Fibroblast of skin of abdomen (primary cell): ENCODE results near the gene XPNPEP2.
A peak's percentile ranks its signal among the peaks of the same experiment; 100 is the strongest.

Source experiments
- DNase-seq: peaks from one replicate; pipeline ENCODE4 v3.0.0-alpha.2; 2013

XPNPEP2 gene

GRCh38 chrX:129754056-129755024, 15.6 kb downstream of the XPNPEP2 start:
- no peak for DNase-seq

GRCh38 chrX:129755779-129756650, 17.2 kb downstream of the XPNPEP2 start:
- no peak for DNase-seq

GRCh38 chrX:129759576-129760061, 20.8 kb downstream of the XPNPEP2 start:
- peak; percentile 75 for DNase-seq

GRCh38 chrX:129760155-129760554, 21.4 kb downstream of the XPNPEP2 start:
- no peak for DNase-seq

GRCh38 chrX:129760981-129761380, 22.2 kb downstream of the XPNPEP2 start:
- DNase-seq, result no peak

- DNase-seq, result no peak
Observed at GRCh38 chrX:129761596-129761995, 22.8 kb downstream of the XPNPEP2 start.

- DNase-seq, result no peak
Observed at GRCh38 chrX:129762448-129762847, 23.7 kb downstream of the XPNPEP2 start.

- no peak for DNase-seq
Observed at GRCh38 chrX:129763666-129764065, 24.9 kb downstream of the XPNPEP2 start.

GRCh38 chrX:129768186-129768585, 29.4 kb downstream of the XPNPEP2 start:
- DNase-seq, result no peak

GRCh38 chrX:129768586-129769466, 30.0 kb downstream of the XPNPEP2 start:
- DNase-seq, result peak; percentile 36

GRCh38 chrX:129769467-129770154, 30.8 kb downstream of the XPNPEP2 start:
- DNase-seq, result no peak

- DNase-seq, result no peak
Observed at GRCh38 chrX:129771266-129771995, 32.7 kb downstream of the XPNPEP2 start.

GRCh38 chrX:129772796-129773431, 34.1 kb downstream of the XPNPEP2 start:
- DNase-seq, result no peak

GRCh38 chrX:129773649-129774458, 35.1 kb downstream of the XPNPEP2 start:
- no peak for DNase-seq

GRCh38 chrX:129777218-129778030, 38.6 kb downstream of the XPNPEP2 start:
- DNase-seq, result no peak

- DNase-seq, result no peak
Observed at GRCh38 chrX:129779086-129779672, 40.4 kb downstream of the XPNPEP2 start.

- DNase-seq, result no peak
Observed at GRCh38 chrX:129779747-129780146, 41.0 kb downstream of the XPNPEP2 start, which contains the start of gene SASH3. TSS of gene SASH3 (plus strand) at chrX:129779949. CDS start at chrX:129780098, 149 bp downstream.
